HG03097 (cell line): Measurements from ENCODE around the gene HNRNPK.
A peak's percentile ranks its signal among the peaks of the same experiment; 100 is the strongest.

Source experiments
- ATAC-seq: cut with Tn5 transposase; IDR thresholded peaks from one replicate; pipeline ENCODE4 v1.9.1; 2021; ENCODE audit not compliant: unreplicated experiment, low FRiP score

Gene HNRNPK

GRCh38 chr9:83936523-83936922 is 43.5 kb downstream of the HNRNPK start:
- ATAC-seq = no peak

DNA sequence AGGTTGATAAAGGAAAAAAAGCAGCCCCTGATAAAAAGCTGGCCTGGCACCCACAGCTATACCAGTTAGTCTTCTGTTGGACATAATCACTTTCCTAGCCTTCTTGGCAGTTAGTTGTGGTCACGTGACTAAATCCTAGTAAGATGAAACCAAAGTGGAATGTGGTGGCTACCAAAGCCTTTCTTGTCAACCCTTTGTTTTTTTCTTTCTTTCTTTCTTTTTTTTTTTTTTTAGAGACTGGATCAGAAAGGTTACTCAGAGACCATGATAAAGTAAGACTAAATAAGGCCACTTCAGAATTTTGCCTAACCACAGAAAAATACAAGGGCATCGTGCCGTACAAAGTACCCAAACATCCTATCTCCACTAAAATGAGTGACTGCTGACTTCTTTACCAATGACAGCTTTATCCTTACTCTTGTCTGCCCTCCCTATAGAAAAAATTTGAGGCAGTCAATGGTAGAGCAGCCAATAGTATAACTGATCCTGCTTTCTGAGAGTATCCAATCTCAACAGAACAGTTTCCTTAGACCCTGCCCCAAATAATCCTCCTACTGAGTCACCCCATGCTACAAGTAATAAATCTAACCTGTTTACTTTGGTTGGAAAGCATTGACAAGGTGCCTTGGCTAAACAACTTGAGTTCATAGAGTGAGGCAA is 44.6 kb downstream of the HNRNPK start:
- no peak for ATAC-seq

DNA sequence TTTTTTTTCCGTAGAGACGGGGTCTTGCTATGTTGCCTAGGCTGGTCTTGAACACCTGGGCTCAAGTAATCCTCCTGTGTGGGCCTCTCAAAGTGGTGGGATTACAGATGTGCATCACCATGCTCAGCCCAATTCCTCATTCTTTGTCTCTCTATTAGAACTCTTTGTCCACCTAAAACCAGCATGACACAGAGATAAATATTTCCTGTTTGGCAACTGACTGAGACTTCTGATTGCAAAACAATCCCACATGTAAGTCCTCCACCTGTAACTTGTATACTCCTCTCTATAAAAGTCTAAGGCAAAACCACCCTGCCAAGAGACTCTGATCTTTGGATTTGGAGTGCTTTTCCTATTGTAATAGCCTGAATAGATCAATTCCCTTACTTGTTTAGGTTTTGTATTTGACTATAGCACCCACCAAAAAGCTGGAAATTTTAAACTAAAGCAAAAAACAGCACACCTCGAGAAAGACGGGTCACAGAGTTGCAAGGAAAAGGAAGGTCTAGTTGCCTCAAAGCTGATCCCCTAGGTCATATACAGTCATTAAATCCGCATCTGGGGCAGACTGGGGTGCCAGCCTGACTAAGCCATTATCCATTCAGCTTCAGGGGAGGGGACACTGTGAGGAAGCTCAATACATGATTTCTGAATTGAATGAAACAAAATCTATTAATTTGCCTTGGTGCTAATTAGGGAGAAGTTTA is 45.3 kb downstream of the HNRNPK start:
- ATAC-seq = no peak

- ATAC-seq = no peak
Measured at GRCh38 chr9:83933790-83934189, 46.2 kb downstream of the HNRNPK start.

GRCh38 chr9:83932851-83933250 is 47.2 kb downstream of the HNRNPK start:
- ATAC-seq = no peak

DNA sequence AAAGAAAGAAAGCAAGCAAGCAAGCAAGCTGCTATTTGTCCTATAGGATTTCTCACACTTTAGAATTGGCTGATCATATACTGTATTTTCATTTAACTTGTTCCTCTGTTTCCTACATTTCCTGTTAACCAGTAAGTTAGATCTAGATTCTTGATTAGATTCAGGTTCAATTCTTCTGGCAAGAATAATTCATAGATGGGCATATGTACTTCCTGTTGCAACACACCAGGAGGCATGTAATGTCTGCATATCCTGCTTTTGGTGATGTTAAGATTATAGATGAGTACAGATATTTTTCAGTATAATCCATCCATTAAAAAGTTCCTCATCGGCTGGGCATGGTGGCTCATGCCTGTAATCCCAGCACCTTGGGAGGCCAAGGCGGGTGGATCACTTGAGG is 48.0 kb downstream of the HNRNPK start:
- no peak for ATAC-seq

GRCh38 chr9:83930881-83931280 is 49.1 kb downstream of the HNRNPK start:
- no peak for ATAC-seq

GRCh38 chr9:83927591-83927990 is 52.4 kb downstream of the HNRNPK start:
- ATAC-seq = no peak

DNA sequence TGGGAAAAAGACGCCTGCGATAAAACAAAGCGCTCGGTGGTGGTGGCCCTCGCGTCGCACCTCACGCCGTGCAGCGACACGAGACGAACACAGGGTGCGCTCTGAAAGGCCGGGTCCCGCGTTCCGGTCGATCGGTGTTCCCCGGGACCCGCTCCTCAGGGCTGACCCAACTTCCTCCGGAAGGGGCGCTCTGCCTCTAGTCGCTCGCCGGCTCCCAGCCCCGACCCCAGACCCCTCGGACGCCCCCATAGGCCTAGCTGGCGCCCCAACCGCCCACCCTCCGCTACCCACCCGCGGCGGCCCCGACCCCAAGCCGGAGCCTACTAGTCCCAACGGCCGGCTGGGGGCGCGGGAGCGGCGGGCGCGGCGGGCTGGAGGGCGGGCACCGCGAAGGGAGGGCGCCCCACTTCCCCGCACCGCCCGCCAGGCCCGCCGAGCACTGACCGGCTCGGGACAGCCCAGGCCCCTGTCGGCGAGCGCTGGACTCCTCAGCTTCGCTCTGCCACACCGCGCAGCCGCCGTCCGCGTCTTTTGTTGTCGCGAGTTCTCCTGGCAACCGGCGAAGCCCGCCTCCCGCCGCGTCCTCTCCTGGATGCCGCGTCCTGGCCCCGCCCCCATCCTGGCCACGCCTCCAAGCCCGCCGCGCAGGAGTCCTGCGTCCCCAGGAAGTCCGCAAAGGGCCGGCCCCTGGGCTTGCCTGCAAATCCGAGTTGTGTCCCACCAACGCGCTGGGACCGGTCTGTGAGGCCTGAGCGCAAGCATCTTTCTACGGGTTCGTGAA is 58.9 kb downstream of the HNRNPK start, which contains the start of gene KIF27:
KIF27 (minus strand) TSS at position 506 of the 781 bp plus-strand sequence. CDS start 5,841 bp downstream, outside the sequence.
- peak; percentile 97 for ATAC-seq

DNA sequence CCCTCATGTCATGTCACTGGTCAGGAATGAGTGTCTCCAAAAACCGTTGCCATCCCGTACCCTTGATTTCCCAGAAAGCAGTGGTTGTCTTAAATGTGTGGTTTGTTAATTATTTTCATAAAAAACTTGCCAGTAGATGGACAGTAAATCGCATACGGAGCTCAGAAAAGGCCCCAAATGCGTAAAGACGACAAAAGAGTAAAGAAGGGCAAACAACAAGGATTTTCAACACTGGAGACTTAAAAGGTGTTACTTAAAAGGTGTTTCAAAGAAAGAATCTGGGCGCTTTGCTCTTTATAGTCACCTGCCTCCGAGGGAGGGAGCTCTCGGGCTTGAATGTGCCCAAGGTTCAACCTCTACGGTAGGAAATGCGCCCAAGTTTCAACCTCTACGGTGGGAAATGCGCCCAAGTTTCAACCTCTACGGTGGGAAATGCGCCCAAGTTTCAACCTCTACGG is 59.5 kb downstream of the HNRNPK start:
- ATAC-seq = peak; percentile 16

GRCh38 chr9:83919111-83919510 is 60.9 kb downstream of the HNRNPK start:
- ATAC-seq = no peak
